HepG2 (cell line): ENCODE results near the gene CPM. TPM values are rescaled to one million over a fixed set of nuclear protein-coding genes. Genes with fewer than 3 reads are reported as not detected.

Experiments used
- KLF12 ChIP-seq: sonication (generic); formaldehyde crosslinking; IDR thresholded peaks from 2 replicates; pipeline ENCODE4 v1.4.0; 2020; ENCODE audit warnings: missing genetic modification reagents, borderline replicate concordance
- SMARCE1 ChIP-seq: fragments of 450-650 bp; IDR thresholded peaks from 2 replicates; pipeline ENCODE4 v1.6.1; 2017; ENCODE audit warnings: borderline replicate concordance
- TCF12 ChIP-seq, 2 experiments: fragments of 450-650 bp in 1 of 2; sonication (generic) in 1 of 2; formaldehyde crosslinking in 1 of 2; IDR thresholded peaks; 2 replicates each; pipeline versions ENCODE4 v1.6.1 to v1.8.0; 2017 to 2022; ENCODE audit warnings: antibody characterized with exemption in 1 of 2, mild to moderate bottlenecking in 1 of 2, missing genetic modification reagents in 1 of 2, moderate library complexity in 1 of 2
- TFDP1 ChIP-seq: IDR thresholded peaks from 2 replicates; pipeline ENCODE4 v1.6.1; 2016; ENCODE audit warnings: missing compliant biosample characterization, missing genetic modification reagents, borderline replicate concordance
- YEATS2 ChIP-seq: sonication (generic); formaldehyde crosslinking; IDR thresholded peaks from 2 replicates; pipeline ENCODE4 v1.4.0; 2020; ENCODE audit warnings: missing genetic modification reagents, borderline replicate concordance
- ZBTB46 ChIP-seq: sonication (generic); formaldehyde crosslinking; IDR thresholded peaks from 2 replicates; pipeline ENCODE4 v1.4.0; 2020; ENCODE audit warnings: mild to moderate bottlenecking, missing genetic modification reagents, borderline replicate concordance
- ZNF550 ChIP-seq: sonication (generic); formaldehyde crosslinking; IDR thresholded peaks from 2 replicates; pipeline ENCODE4 v1.4.0; 2020; ENCODE audit warnings: mild to moderate bottlenecking, missing genetic modification reagents, borderline replicate concordance
- ZNF615 ChIP-seq: sonication (generic); formaldehyde crosslinking; IDR thresholded peaks from 2 replicates; pipeline ENCODE4 v1.5.0; 2020; ENCODE audit warnings: mild to moderate bottlenecking, missing genetic modification reagents, borderline replicate concordance
- ZUFSP ChIP-seq: sonication (generic); formaldehyde crosslinking; IDR thresholded peaks from 2 replicates; pipeline ENCODE4 v1.9.0; 2021; ENCODE audit warnings: missing genetic modification reagents, mild to moderate bottlenecking, borderline replicate concordance
- polyA plus RNA-seq, 8 experiments: library from polyadenylated mRNA; depleted of rRNA in 3 of 8; stranded (reverse) in 7 of 8; unstranded in 1 of 8; fragments of >200 nt; fragmentation: Illumina TruSeq in 4 of 8; extraction: Trizol in 4 of 8; gene quantifications; 2 replicates each; pipeline versions ENCODE4 v1.2.1 to v1.2.3, GENCODE V29; 2011 to 2016; ENCODE audit warnings: low read depth in 4 of 8, missing spikeins in 1 of 8, mixed read lengths in 1 of 8; ENCODE audit not compliant: insufficient read depth in 1 of 8
- total RNA-seq, 5 experiments: library from RNA; depleted of rRNA; stranded (reverse); fragments of >200 nt; fragmentation: Illumina TruSeq; extraction: Trizol; gene quantifications; 2 replicates each; pipeline ENCODE4 v1.2.3, GENCODE V29; 2016; ENCODE audit warnings: low read depth in 1 of 5

Gene CPM
- total and polyA plus RNA-seq, 2 of the 13 experiments (the other 11 are each of a cell fraction or from before 2014, with no cell fraction given), result not detected

- TF ChIP-seq ZUFSP (CRISPR knock-in tag) (no peak), SMARCE1 (no peak), ZNF550 (no peak), TFDP1 (CRISPR knock-in tag) (no peak), ZNF615 (CRISPR knock-in tag) (no peak), ZBTB46 (CRISPR knock-in tag) (no peak), TCF12 (IDR thresholded peaks at IDR 0.05) (no peak), TCF12 (CRISPR knock-in tag; IDR thresholded peaks at IDR 0.05) (no peak), KLF12 (CRISPR knock-in tag) (no peak), YEATS2 (CRISPR knock-in tag) (no peak)
- TF ChIP-seq, all 625 proteins: peak for 0
These were observed 65.4 kb downstream of the CPM start (continued) for GRCh38 chr12:68867606-68868005.
